Activated naive CD4-positive, alpha-beta T cell treated with anti-CD3 and anti-CD28 coated beads for 36 hours (primary cell): ENCODE data around the gene DNAAF8. TPM values are rescaled to one million over a fixed set of nuclear protein-coding genes. Genes with fewer than 3 reads are reported as not detected.

Experiments
- CTCF ChIA-PET: fragments of 350-600 bp; sonication (Branson Sonifier 250); formaldehyde crosslinking; loops from one replicate; lab custom pipeline; 2021; ENCODE audit warnings: antibody characterized with exemption; lab: Charles Lee
- DNase-seq: peaks from one replicate; pipeline ENCODE4 v3.0.0-alpha.2; 2020
- H3K27ac Mint-ChIP-seq: one replicate; pipeline ENCODE4 v1.8.0; 2021; ENCODE audit warnings: mild to moderate bottlenecking, mixed read lengths
- H3K27me3 Mint-ChIP-seq: one replicate; pipeline ENCODE4 v1.8.0; 2021; ENCODE audit warnings: low read depth, mixed read lengths
- H3K36me3 Mint-ChIP-seq: one replicate; pipeline ENCODE4 v1.8.0; 2021; ENCODE audit warnings: low read depth, mixed read lengths
- H3K4me1 Mint-ChIP-seq: one replicate; pipeline ENCODE4 v1.8.0; 2021; ENCODE audit warnings: low read depth, mixed read lengths
- H3K4me3 Mint-ChIP-seq: one replicate; pipeline ENCODE4 v1.8.0; 2021; ENCODE audit warnings: mild to moderate bottlenecking, moderate library complexity, mixed read lengths
- H3K9me3 Mint-ChIP-seq: one replicate; pipeline ENCODE4 v1.8.0; 2021; ENCODE audit warnings: mixed read lengths
- intact Hi-C: fragments of 100-400 bp; cut with micrococcal nuclease; formaldehyde crosslinking; loops from one replicate; pipeline ENCODE4 v1.15.1; 2023
- total RNA-seq, 2 experiments: library from RNA; stranded (reverse); gene quantifications; one replicate each; pipeline ENCODE4 v1.2.3, GENCODE V29; 2021

Gene DNAAF8
- total RNA-seq, 2 experiments from 2014 or later: 0.07 TPM; not detected in 1

DNA sequence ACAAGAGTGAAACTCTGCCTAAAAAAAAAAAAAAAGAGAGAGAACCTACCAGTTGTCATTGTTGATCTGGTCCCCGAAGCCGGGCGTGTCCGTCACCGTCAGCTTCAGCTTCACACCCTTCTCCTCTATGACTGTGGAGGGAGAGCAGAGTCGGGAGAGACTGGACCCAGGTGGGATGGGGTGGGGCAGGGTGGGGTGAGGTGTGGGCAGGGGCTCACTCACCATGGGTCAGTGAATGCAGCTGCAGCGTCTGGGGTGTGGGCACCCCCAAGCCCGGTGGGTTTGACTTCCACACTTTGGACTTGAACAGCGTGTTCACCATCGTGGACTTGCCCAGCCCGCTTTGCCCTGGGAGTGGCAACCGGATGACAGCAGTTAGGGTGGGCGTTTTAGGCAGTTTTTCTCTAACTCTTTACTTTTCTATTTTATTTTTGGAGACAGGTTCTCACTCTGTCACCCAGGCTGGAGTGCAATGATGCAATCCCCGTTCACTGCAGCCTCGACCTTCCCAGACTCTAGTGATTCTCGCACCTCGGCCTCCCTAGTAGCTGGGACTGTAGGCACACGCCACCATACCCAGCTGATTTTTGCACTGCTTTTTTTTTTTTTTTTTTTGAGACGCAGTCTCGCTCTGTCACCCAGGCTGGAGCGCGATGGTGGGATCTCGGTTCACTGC, 51.6 kb downstream of the DNAAF8 start:
- CTCF ChIA-PET: no interaction called here
- H3K9me3 Mint-ChIP-seq: no peaks in the 10 kb centered on the region

GRCh38 chr16:4787068-4787467, 52.7 kb downstream of the DNAAF8 start:
- Mint-ChIP-seq H3K27me3 (no peaks in the 10 kb centered on the region), H3K9me3 (no peaks in the 10 kb centered on the region), H3K4me3 (no peak overlapping the region), H3K4me1 (no peaks in the 10 kb centered on the region), H3K36me3 (no peaks in the 10 kb centered on the region), H3K27ac (no peak overlapping the region)
- no peak for DNase-seq
- CTCF ChIA-PET: no interaction called here
- intact Hi-C loops: no loop called here

More for the DNA sequence above, 51.6 kb downstream of the DNAAF8 start:
- intact Hi-C loops: no loop called here
- Mint-ChIP-seq H3K27me3 (no peaks in the 10 kb centered on the region), H3K4me3 (no peak overlapping the region), H3K4me1 (no peaks in the 10 kb centered on the region), H3K27ac (no peak overlapping the region), H3K36me3 (no peaks in the 10 kb centered on the region)
- no peak for DNase-seq

GRCh38 chr16:4787627-4788482, 53.5 kb downstream of the DNAAF8 start, which contains the start of gene SEPTIN12:
Gene SEPTIN12 (minus strand): TSS chr16:4788345. CDS start chr16:4787645, 700 bp downstream.
- Mint-ChIP-seq H3K36me3 (no peaks in the 10 kb centered on the region), H3K4me1 (no peaks in the 10 kb centered on the region), H3K9me3 (no peaks in the 10 kb centered on the region), H3K27ac (no peak within 1 kb of the TSS), H3K4me3 (no peak within 1 kb of the TSS), H3K27me3 (no peaks in the 10 kb centered on the region)
- CTCF ChIA-PET: no interaction called here
- no peak for DNase-seq
- intact Hi-C loops: no loop called here

DNA sequence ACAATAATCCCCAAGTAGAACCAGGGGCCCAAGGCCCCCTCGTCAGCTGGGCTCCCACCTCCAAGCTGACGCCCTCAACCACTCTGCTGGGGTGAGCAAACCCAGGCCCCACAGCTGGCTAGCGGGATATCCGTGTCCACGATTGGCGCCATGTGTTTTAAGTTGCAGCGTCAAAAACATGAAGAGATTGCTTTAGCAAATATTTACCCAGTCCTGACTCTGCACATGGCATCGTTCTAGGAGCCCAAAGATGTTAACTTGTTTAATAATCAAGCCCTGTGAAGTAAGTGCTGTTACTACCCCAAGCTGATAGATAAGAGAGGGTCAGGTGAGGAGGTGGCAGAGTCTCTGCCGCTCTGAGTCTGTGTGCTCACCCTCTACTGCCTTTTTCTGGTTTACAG, 54.2 kb downstream of the DNAAF8 start:
- H3K4me3 Mint-ChIP-seq: no peak overlapping the region
- no peaks in the 10 kb centered on the region for H3K27me3 Mint-ChIP-seq
- no peak overlapping the region for H3K27ac Mint-ChIP-seq
- DNase-seq: no peak
- CTCF ChIA-PET: interaction anchor here (0.6 kb wide), 2 partner anchors 61 to 96 kb away, joined by 3 read pairs; no protein-coding TSS in a partner anchor
- H3K36me3 Mint-ChIP-seq: no peaks in the 10 kb centered on the region
- H3K4me1 Mint-ChIP-seq: no peaks in the 10 kb centered on the region
- intact Hi-C loops: no loop called here
- no peaks in the 10 kb centered on the region for H3K9me3 Mint-ChIP-seq

- no peak overlapping the region for H3K4me3 Mint-ChIP-seq
- no peaks in the 10 kb centered on the region for H3K9me3 Mint-ChIP-seq
- no peaks in the 10 kb centered on the region for H3K4me1 Mint-ChIP-seq
- DNase-seq: no peak
- intact Hi-C loops: no loop called here
- no peak overlapping the region for H3K27ac Mint-ChIP-seq
- no peaks in the 10 kb centered on the region for H3K27me3 Mint-ChIP-seq
- H3K36me3 Mint-ChIP-seq: no peaks in the 10 kb centered on the region
- CTCF ChIA-PET: interaction anchor here (0.6 kb wide), 2 partner anchors 60 to 96 kb away, joined by 3 read pairs; no protein-coding TSS in a partner anchor
These were observed 54.6 kb downstream of the DNAAF8 start for GRCh38 chr16:4788910-4789309.

- Mint-ChIP-seq H3K9me3 (no peaks in the 10 kb centered on the region), H3K27ac (no peak overlapping the region), H3K4me1 (no peaks in the 10 kb centered on the region), H3K4me3 (no peak overlapping the region), H3K27me3 (no peaks in the 10 kb centered on the region), H3K36me3 (no peaks in the 10 kb centered on the region)
- no peak for DNase-seq
- CTCF ChIA-PET: no interaction called here
- intact Hi-C loops: no loop called here
These were observed 55.9 kb downstream of the DNAAF8 start for GRCh38 chr16:4790261-4790660.

- no peaks in the 10 kb centered on the region for H3K9me3 Mint-ChIP-seq
- H3K27ac Mint-ChIP-seq: no peak overlapping the region
- CTCF ChIA-PET: no interaction called here
- intact Hi-C loops: no loop called here
- peak; percentile 35 for DNase-seq
- H3K4me1 Mint-ChIP-seq: no peaks in the 10 kb centered on the region
- H3K36me3 Mint-ChIP-seq: no peaks in the 10 kb centered on the region
- H3K27me3 Mint-ChIP-seq: no peaks in the 10 kb centered on the region
- H3K4me3 Mint-ChIP-seq: no peak overlapping the region
These were observed 56.5 kb downstream of the DNAAF8 start for GRCh38 chr16:4790871-4791270.

- CTCF ChIA-PET: interaction anchor here (0.7 kb wide), 1 partner anchor 154 kb away, joined by 4 read pairs; no protein-coding TSS in a partner anchor
These were observed 58.7 kb downstream of the DNAAF8 start for GRCh38 chr16:4792951-4793513.

GRCh38 chr16:4795181-4795827, 61.0 kb downstream of the DNAAF8 start, which contains the start of gene SMIM22:
Gene SMIM22 (plus strand): TSS chr16:4795369. CDS start chr16:4795735, 366 bp downstream.
- H3K27me3 Mint-ChIP-seq: no peaks in the 10 kb centered on the region

More at GRCh38 chr16:4792951-4793513, 58.7 kb downstream of the DNAAF8 start:
- DNase-seq: no peak
- no peak overlapping the region for H3K27ac Mint-ChIP-seq
- intact Hi-C loops: no loop called here
- H3K9me3 Mint-ChIP-seq: no peaks in the 10 kb centered on the region
- H3K4me1 Mint-ChIP-seq: no peaks in the 10 kb centered on the region
- no peaks in the 10 kb centered on the region for H3K36me3 Mint-ChIP-seq
- no peak overlapping the region for H3K4me3 Mint-ChIP-seq
- H3K27me3 Mint-ChIP-seq: no peaks in the 10 kb centered on the region

GRCh38 chr16:4795828-4796572, 61.7 kb downstream of the DNAAF8 start:
- H3K36me3 Mint-ChIP-seq: no peaks in the 10 kb centered on the region
- peaks cover 2% of the 10 kb centered on the region for H3K4me1 Mint-ChIP-seq
- no peaks in the 10 kb centered on the region for H3K27me3 Mint-ChIP-seq
- intact Hi-C loops: no loop called here
- no peak for DNase-seq
- CTCF ChIA-PET: no interaction called here
- no peak overlapping the region for H3K4me3 Mint-ChIP-seq
- no peaks in the 10 kb centered on the region for H3K9me3 Mint-ChIP-seq
- no peak overlapping the region for H3K27ac Mint-ChIP-seq

More at GRCh38 chr16:4795181-4795827, 61.0 kb downstream of the DNAAF8 start, which contains the start of gene SMIM22:
- no peak for DNase-seq
- H3K4me3 Mint-ChIP-seq: no peak within 1 kb of the TSS
- H3K36me3 Mint-ChIP-seq: no peaks in the 10 kb centered on the region
- no peaks in the 10 kb centered on the region for H3K4me1 Mint-ChIP-seq
- H3K9me3 Mint-ChIP-seq: no peaks in the 10 kb centered on the region
- intact Hi-C loops: no loop called here
- CTCF ChIA-PET: no interaction called here
- no peak within 1 kb of the TSS for H3K27ac Mint-ChIP-seq

DNA sequence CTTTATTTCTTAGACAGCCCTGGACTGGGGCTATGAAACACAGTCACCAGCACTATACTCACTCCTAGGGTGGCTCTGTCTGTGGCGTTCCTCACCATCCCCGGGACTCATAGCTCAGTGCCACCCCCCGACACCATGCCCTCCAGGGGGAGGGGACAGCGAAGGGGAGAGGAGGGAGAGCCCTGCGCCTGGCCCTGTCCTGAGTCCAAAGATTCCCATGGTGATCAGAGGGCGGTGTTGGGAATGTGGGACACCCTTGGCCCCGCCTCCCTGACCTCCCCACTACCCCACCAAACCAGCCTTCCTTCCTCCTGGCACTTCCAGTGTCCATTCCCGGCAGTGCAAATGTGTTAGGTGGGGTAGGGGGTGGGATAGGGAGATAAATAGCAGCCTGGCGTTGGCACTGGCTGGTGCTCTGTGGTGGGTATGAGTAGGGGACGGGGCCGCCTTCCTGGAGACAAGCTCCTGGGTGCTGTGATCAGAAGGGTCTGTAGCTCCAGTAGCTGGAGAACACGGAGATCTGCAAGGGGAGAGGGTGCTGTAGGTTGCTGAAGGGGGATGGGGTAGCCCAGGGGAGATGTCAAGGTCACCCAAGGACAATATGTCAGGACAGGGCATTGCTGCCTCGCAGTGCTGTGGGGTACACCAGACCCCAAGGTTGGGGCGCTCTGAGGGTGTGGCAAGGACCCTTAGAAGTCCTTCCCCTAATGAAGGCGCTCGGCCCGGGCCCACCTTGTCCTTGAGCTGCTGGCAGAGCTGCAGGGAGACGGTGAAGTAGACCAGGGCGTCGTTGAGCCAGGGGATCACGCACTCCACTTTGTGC, 62.9 kb downstream of the DNAAF8 start:
- intact Hi-C loops: no loop called here
- Mint-ChIP-seq H3K27ac (no peak overlapping the region), H3K4me1 (peaks cover 5% of the 10 kb centered on the region), H3K27me3 (no peaks in the 10 kb centered on the region), H3K36me3 (no peaks in the 10 kb centered on the region), H3K4me3 (no peak overlapping the region), H3K9me3 (no peaks in the 10 kb centered on the region)
- CTCF ChIA-PET: no interaction called here
- DNase-seq: no peak
